HTERT RPE-1 (cell line): ENCODE results near the gene ESYT2.

Experiments used
- in situ Hi-C: fragments of 300-500 bp; cut with MboI; formaldehyde crosslinking; loops from 4 replicates; pipeline ENCODE4 v1.14.3; 2020; ENCODE audit warnings: low sequenced_read_pairs

ESYT2 gene

DNA sequence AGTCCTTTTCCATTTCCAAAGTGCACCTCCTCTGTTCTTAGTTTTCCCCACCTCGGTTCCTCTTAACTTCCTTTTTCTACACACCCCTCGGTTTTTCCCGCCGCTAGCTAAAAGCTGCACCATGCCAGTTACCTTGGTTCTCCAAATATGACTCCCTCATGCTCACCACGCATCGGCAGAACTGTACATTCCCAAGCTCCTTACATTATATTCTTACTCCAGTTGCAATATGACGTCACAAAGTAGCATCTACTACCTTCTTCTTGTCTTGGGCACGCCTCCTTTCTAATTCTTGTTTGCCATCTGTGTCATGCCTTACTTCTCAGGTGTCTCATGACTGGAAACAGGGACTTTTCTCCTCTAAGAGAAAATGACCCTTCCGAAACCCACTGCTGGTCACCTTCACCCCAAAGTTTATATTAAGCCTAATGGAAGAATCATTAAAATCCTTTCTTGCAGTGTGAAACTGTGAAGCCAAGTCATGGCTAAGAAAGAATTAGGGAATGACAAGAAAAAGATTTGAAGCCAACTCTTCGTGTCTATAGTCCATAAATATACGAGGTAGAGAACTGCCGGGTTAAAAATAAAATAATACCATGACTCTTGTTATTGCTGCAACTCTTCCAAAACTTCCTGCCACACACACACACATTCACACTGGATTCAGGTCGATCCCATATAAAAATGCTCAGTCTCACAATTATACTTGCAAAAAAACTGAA lies 1.7 kb downstream of the ESYT2 start:
- in situ Hi-C loops = no loop called here

DNA sequence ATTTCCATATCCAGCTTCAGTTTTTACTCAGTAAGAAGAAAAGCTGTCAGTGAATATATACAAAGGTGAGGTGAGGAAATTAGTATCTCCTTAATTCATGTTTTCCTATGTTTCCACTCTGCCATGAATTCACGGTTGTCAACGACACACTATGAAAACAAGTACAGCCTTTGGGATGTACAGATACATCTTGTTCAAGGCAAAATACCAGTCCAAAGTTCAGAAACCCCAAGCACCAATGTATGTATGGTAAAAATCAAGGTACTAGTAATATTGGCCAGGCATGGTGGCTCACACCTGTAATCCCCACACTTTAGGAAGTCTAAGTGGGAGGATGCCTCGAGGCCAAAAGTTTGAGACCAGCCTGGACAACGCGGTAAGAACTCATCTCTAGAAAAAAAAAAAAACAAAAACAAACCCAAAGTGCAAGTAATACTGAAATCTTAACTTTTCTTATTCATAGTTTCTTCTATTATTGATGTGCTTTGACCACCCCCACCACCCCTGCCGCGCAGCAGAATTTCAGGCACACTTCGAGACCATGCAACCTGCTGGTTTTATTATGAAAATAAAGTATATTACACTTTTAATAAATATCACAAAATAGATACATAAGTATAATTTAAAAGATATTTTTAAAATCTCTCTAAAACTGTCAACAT lies 3.5 kb downstream of the ESYT2 start:
- in situ Hi-C loops = no loop called here

DNA sequence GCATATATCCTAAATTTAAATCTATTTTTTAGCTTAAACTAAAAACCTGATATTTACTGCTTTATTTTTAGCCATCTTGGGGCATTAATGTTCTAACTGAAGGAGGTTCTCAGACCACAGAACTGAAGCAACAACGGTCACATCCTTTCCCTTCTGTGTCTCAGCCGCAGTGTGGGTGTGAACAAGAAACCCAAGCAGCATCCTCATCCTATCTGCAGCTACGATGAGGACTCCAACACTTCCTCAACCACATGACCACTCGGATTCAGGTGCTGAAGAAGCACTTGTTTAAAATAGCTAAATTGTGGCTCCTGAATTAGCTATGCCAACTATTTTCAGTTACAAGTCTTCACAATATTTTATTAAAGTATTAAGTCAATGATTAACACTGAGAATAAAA lies 5.3 kb downstream of the ESYT2 start:
- in situ Hi-C loops = no loop called here

DNA sequence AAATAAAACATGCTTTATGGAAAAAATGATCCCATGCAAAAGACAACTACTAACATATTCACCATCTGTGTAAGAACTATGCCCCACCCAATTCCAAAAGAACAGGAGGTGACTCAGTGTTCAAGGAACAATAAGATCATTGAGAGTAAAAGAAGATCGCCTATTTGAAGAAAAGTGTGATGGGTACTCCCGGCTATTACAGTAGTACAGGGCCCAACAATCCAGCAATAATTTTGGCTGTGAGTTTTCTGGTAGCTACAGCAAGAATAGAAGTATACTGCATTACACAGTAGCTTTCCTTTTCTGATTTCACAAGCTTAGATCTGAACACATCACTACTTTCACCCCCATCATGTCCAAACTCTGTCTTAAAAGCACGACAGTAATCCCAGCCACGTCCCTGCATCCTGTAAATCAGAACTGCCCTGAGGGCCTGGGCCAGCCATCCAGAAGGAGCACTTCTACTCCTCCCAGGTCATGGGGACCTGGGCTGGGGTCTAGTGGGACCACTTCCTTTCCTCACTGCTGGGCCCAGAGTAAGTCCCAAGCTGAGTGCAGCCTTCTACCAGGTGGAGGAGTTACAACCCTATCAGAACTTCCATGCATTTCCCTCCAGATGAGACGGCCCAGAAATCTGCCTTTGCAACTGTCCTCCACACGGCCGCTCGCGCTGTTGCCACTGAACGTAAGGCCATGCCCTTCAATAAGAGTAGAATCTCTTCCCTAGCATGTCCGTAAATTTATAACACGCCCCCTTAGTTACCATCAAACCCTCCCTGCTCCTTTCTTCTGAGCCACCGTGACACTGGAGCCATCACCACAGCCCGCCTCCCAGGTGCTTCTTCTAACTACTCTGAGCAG lies 7.9 kb downstream of the ESYT2 start:
- in situ Hi-C loops = no loop called here

DNA sequence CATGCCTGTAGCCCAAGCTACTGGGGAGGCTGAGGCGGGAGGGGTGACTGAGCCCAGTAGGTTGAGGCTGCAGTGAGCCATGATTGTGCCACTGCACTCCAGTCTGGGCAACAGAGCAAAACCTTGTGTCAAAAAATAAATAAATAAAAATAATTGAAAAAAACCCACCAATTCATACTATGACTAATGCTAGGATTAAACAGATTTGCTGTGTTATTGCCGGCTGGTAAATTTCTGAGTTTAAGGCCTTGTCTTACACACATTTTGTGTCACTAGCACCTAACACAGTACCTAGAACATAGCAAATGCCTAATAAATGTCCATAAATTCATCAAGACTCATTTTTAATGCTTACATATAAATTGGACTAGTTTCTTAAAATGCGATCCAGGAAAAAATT lies 8.7 kb downstream of the ESYT2 start:
- in situ Hi-C loops = no loop called here

DNA sequence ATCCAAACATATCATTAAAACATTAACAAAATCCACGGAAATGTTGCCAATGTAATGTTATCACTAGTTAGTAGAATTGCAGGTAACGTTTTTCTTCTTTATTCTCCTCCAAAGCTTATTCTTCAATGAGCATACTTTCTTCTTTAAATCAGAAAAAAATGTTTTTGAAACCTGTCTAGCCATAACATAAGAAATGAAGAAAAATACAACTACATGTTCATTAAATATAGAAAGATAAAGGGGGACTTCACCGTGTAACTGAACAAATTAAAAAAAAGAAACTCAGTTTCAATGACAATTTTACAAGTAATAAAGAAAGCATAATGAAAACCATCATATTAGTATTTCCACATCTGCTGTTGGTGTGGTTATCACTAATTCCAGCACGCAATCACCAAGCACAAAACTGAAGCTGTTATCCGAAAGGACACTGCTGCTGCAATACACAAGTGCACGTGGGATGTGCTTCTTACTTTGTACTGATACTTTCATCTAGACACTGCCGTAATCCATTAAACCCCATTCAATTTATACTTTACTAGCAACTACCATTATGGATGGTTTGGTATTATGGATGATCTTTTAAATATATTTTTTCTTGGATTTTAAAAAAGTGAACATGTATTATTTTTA lies 9.6 kb downstream of the ESYT2 start:
- in situ Hi-C loops = no loop called here

DNA sequence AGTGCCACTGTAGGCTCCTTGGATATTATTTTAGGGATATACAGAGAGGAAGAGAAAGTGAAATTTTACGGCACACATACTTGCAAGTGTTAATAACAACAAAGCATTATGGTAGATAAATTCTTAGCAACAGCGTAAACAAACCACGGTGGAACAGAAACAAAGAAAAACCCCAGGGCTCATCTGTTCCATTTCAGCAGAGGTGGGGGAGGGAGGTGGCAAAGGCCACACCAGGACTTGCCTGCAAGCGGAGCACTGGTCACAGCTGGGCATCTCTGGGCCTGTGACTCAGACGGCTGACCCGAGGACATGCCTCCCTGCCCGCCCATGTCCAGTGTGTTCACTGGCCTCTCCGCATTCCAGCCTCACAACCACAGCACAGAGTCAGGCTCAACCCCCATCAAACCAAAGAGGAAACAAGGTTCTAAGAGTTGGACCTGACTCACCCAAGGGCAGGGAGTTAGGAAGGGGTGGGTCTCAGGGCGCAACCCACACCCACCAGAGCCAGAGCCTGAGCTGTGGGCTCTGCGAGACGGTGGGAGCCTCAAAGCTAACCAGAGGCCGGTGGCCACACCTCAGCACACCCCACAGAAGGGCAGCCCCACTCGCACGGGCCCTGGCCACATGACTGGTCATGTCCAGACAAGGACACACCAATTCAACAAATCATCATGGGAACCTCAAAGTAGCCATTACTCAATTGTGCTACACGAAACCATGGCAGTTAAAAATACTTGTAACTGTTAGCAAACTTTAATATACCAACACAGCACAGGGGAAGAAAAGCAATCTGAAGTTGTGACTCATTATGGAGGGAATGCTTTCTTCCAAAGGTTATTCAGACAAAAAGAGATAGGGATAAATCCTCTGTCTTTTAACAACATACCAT lies 10.7 kb downstream of the ESYT2 start:
- in situ Hi-C loops = no loop called here

DNA sequence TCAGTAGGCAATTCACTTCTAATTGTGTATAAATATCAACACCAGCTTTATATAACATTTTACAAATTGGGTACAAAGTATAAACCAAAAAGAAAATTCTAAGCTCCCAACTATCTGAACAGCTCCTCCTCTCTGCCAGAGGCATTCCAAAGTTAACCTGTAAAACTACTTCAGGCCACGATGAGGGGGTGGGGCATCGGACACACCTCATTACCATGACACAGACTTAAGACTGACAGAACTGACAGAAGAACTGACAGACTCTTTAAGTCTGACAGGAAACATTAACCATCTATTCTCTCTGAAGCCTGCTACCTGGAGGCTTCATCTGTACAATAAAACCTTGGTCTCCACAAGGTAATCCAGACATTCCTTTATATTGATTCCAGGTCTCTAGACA lies 12.3 kb downstream of the ESYT2 start:
- in situ Hi-C loops = no loop called here

DNA sequence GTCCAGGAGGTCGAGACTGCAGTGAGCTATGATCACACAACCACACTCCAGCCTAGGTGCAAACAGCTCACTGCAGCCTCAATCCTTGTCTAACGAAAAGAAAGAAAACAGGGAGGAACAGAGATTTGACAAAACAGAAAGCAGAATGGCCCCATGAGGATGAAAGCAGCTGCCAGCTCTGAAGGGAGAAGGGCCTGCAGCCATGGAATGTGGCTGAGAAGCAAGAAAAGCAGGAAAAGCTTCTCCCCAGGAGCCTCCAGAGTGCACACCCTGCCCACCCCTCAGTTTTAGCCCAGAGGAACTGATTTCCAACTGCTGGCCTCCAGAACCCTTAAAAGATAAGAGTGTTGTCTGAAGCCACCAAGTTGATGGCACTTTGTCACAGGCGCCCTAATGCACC lies 13.0 kb downstream of the ESYT2 start:
- in situ Hi-C loops = no loop called here

DNA sequence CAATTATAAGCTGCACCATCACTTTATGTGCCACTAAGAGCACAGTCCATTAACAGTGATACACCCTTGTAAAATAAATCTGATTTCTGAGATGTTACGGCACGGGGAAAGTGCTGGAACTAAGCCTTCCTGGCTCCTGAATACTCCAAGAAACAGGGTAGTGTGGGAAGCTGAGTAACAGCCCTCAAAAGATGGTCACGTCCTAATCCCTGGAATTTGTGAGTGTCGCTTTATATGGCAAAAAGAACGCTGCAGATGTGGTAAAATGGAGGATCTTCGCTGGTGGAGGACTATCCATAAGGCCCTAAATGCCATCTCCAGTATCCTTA lies 13.5 kb downstream of the ESYT2 start:
- in situ Hi-C loops = no loop called here

DNA sequence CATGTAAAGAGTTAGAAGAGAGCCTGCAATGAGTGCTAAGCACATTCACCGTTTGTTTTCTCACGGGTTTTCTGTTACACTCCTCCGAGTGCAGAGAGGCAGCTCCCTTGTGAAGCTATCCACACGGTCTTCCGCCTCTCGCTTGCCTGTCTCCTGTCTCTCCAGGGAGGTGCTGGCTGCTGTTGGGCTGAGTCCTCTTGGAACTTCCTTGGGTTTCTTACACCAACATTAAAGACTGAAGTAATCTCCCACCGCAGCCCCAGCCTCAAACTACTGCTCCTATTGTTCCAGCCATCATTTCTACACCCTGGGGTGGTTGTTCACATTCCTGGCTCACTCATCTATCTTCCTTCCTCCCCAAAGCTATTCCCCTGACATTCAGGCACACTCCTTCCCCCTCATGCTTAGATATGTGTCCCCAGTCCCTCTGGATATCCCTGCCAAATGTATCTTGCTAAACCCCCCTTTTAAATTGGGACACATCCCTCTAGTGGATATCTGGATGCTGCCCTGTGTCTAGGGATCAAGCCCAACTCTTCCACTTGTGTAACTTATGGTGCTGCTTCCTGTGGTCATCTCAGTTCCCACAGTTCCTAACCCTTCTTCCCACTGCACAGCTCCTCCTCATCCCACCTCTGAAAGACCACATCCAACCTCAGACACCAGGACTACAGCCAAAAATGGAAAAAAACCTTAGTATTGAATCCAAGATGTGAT lies 14.1 kb downstream of the ESYT2 start:
- in situ Hi-C loops = no loop called here

DNA sequence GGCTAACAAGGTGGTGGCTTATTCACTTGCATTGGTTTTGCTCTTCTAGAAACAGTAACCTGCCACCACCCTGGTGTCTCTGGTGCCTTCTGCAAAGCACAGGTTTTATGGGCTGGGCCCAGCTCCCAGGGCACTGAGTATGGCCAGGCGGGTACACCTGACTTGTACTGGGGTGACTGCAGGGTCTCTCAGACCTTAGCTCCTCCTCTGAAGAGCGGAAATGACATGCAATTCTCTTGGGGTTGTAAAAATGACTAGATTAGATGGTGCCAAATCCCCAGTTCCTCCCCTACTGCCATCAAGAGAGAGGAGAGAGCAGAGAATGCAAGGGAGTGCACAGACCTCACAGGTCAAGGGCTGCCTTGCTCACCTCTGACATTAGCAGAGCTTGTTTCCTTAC lies 14.7 kb downstream of the ESYT2 start:
- in situ Hi-C loops = no loop called here

DNA sequence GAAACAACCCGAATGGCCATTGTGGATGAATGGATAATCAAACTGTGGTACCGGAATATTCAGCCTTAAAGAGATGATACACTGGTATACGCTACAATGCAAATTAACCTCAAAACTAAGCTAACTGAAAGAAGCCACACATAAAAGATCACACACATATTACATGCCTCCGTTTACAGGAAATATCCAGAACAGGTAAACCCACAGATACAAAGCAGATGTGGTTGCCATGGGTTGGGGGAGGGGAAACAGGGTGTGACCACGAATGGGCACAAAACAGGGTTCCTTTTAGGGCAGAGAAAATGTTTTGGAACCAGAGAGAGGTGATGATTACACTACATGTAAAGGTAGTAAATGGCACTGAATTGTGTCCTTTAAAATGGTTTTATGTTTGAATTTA lies 16.6 kb downstream of the ESYT2 start:
- in situ Hi-C loops = no loop called here

DNA sequence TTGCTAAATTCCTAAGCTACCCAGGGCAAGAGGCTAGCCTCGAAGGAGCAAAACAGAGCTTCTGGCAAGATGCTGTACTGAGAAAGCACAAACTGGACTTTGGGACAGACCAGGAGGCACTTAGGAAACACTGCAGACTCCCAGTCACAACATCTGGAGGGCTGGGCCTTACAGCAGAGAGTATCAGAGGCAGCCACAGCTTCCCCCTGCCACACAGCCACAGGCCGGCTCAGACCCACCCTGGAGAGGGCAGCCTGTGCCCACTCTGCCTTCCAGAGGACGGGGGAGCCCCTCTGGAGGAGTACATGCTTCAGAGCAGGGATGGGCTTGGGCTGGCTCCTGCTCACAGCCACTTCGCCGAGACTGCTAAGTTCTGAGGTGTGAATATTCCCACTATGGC lies 17.4 kb downstream of the ESYT2 start:
- in situ Hi-C loops = no loop called here

DNA sequence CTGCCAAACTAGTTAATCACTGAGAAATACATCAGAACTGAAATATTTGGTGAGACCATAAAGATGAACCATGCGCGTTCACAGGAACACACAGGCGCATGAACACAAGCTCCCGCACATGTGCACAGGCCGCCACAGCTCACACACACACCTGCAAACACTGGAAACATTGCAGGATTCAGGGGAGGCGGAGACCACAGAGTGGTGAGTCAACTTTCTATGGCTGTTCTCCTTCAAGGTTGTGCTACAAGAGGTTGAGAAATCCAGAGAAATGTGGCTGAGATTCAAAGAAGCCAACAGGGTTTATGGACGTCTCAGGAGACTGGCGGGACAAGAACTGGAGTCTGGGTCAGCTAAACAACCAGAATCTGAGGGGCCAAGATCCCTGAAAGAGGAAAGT lies 17.8 kb downstream of the ESYT2 start:
- in situ Hi-C loops = no loop called here

DNA sequence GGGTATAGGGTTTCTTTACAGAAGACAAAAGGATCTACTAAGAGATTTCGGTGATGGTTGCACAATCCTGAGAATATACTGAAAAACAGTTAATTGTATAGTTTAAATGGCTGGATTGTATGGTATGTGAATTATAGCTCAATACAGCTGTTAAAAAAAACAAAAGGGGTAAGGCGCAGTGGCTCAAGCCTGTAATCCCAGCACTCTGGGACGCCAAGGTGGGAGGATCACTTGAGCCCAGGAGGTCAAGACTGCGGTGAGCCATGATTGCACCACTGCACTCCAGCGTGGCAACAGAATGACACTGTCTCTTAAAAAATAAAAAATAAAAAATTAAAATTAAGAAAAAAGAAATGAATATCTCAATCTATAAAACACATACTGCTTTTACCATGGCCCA lies 18.5 kb downstream of the ESYT2 start:
- in situ Hi-C loops = no loop called here

DNA sequence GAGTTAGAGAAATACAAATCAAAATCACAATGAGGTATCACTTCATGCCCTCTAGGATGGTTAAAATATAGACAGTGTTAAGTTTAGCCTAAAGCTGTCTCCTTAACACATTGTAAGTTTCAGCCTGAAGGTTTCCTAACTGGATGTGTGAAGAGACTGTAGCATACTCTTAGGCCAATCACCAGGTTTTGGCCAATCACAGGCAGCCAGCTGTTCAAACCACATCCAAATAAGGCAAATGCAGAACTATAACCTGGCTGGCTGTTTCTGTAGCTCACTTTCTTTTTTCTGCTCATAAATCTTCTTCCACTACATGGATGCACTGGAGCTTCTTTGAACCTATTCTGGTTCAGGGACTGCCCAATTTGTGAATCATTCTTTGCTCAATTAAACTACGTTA lies 19.7 kb downstream of the ESYT2 start:
- in situ Hi-C loops = no loop called here

DNA sequence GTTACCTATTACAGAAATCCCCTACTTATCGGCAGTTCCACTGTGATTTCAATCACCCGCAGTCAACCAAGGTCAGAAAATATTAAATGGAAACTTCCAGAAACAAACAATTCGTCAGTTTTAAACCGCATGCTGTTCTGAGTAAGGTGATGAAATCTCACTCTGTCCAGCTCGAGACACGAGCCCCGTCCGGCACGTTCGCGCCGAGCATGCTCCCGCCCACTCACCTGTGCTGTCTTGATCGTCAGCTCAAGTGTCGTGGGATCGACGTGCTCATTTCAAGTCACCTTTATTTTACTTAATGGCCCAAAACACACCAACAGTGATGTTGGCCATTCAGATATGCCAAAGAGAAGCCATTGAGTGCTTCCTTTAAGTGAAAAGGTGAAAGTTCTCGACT lies 21.2 kb downstream of the ESYT2 start:
- in situ Hi-C loops = no loop called here

DNA sequence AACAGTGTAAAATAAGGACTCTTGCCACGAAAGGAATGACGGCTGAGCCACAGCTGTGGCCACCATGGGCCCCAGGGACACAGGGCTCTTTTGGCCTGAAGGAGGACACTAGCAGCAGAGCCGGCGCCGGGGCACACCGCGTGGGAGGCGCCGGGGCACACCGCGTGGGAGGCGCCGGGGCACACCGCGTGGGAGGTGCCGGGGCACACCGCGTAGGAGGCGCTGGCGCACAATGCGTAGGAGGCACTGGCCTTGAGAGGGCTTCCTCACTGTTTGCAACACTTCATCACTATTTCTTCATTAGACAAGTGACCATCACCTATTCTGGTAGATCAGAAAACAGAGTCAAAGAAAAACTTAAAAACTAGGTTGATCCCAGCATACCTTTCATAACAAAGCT lies 23.4 kb downstream of the ESYT2 start:
- in situ Hi-C loops = no loop called here

DNA sequence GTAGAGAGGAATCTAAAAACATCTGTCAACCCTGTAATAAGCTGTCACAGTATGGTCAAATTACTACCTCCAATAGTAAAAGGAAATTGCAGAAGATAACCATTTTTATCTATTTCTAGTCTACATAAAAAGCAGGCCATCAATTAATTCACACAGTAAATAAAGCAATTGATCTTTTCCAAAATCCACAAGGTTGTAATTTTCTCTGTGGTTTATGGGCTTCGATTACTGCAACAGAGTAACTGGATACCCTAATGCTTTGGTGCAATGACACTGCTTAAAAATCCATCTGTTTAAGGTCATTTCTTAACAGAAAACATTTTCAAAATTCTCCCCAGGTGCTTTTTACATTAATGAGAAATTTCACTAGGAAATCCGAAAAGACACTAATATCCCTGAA lies 23.9 kb downstream of the ESYT2 start:
- in situ Hi-C loops = no loop called here
